ENCODE measurements around the gene TRIML2. TPM values are rescaled to one million over a fixed set of nuclear protein-coding genes. Genes with fewer than 3 reads are reported as not detected.

Gene TRIML2
- total and polyA plus RNA-seq, 10 of the 15 experiments (the other 5 are each of a cell fraction or from before 2014, with no cell fraction given): not detected

DNA sequence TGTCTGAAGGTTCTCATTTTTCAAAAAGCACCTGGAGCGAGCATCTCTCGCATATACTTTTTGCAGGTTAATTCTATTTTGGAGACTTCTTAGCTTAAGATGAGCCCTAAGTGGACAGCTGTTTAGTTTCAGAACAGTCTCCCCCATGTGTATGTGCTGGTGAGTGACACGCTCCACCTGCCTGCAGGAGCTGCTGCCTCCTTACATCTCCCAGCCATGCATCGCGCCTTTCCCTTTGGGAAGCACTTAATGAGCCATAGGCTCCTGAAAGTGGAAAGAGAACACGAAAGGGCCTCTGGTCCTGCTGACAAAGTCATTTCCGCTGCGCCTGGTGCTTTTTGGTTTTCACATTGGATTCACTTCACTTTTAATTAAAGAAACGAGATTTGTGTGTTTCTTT lies 56.1 kb downstream of the TRIML2 start:
- Histone ChIP-seq H3K4me3 (no peak overlapping the region), H2AFZ (ENCODE audit: control insufficient read depth, low read depth, low read length) (no peak overlapping the region), H3K9me3 (replicated peaks; ENCODE audit: control insufficient read depth, insufficient read depth, low read length) (no peaks in the 10 kb centered on the region; the same call in 2 of the 3 replicates), H3K27me3 (replicated peaks in 1 of 2; ENCODE audit: control insufficient read depth in 2 of 2, insufficient read depth in 2 of 2, low read length in 1 of 2) (no peaks in the 10 kb centered on the region), H3K9ac (ENCODE audit: control insufficient read depth, insufficient read depth, low read length) (no peak overlapping the region), H3K4me2 (ENCODE audit: control insufficient read depth, insufficient read depth) (no peak overlapping the region), H3K79me2 (ENCODE audit: control insufficient read depth, insufficient read depth, low read length) (no peaks in the 10 kb centered on the region), H3K27ac (ENCODE audit: control insufficient read depth, insufficient read depth) (no peak overlapping the region), H4K20me1 (ENCODE audit: control insufficient read depth, insufficient read depth) (no peaks in the 10 kb centered on the region), H3K36me3 (ENCODE audit: control insufficient read depth in 2 of 2, insufficient read depth in 2 of 2, low read length in 1 of 2) (no peaks in the 10 kb centered on the region), H3K4me1 (ENCODE audit: control insufficient read depth, insufficient read depth, low read length) (no peaks in the 10 kb centered on the region)
- ChIA-PET CTCF (no interaction called here), SMC1A (ENCODE audit: uncharacterized antibody, unreplicated experiment) (no interaction called here), RAD21 (ENCODE audit: unreplicated experiment) (no interaction called here), POLR2A (no interaction called here)
- BruUV-seq (replicated peaks): no TSS peak
- FAIRE-seq (no peak), DNase-seq (ENCODE audit: low read depth, low spot score) (no peak), ATAC-seq (no peak)
- intact Hi-C loops (cut with micrococcal nuclease; ENCODE audit: unreplicated experiment): no loop called here
- in situ Hi-C loops (cut with MboI): no loop called here
- TF ChIP-seq IKZF2 (IDR thresholded peaks at IDR 0.05) (no peak), NR2C1 (IDR thresholded peaks at IDR 0.05) (no peak), HDAC6 (IDR thresholded peaks at IDR 0.05; ENCODE audit: unreplicated experiment) (no peak), ZZZ3 (IDR thresholded peaks at IDR 0.05; ENCODE audit: control insufficient read depth, insufficient read length, low read depth) (no peak), POU2F2 (IDR thresholded peaks at IDR 0.05; ENCODE audit: borderline replicate concordance, low read depth, low read length) (no peak), CREB1 (IDR thresholded peaks at IDR 0.05; ENCODE audit: low read depth) (no peak), NFIC (IDR thresholded peaks at IDR 0.05; ENCODE audit: low read depth, low read length) (no peak), ATF7 (IDR thresholded peaks at IDR 0.05; ENCODE audit: low read depth) (no peak), ESRRA (IDR thresholded peaks at IDR 0.05; ENCODE audit: low read length) (no peak), BHLHE40 (IDR thresholded peaks at IDR 0.05; ENCODE audit: borderline replicate concordance in 1 of 2, low read depth in 2 of 2, low read length in 1 of 2) (no peak), RCOR1 (conservative IDR thresholded peaks at IDR 0.05; ENCODE audit: low read depth, low read length) (no peak), CHD4 (IDR thresholded peaks at IDR 0.05) (no peak), PML (IDR thresholded peaks at IDR 0.05; ENCODE audit: low read length) (no peak), HDGF (IDR thresholded peaks at IDR 0.05) (no peak), RUNX3 (IDR thresholded peaks at IDR 0.05; ENCODE audit: low read length) (no peak), FOXM1 (IDR thresholded peaks at IDR 0.05; ENCODE audit: low read depth, low read length) (no peak)
- 36% methylated on average over 9 of the region's 9 CpGs for WGBS (ENCODE audit: insufficient coverage, insufficient replicate concordance, low lambda C conversion rate, missing lambda C conversion rate)

Measured in GM12878 (cell line).